Adrenal gland (tissue), 12 donors: ENCODE measurements around the gene PHKA1. TPM values are rescaled to one million over a fixed set of nuclear protein-coding genes. Genes with fewer than 3 reads are reported as not detected.

Experiments used
- DNase-seq, 7 donors: peaks; one replicate each; pipeline ENCODE4 v3.0.0-alpha.2; 2019 to 2020
- H3K27ac ChIP-seq, 5 donors: fragments of 200-600 bp; sonication (generic) in 4 of 5; 1 replicate in 3 of 5; 2 replicates in 2 of 5; pipeline versions ENCODE4 v1.5.1 to v1.8.0; 2016 to 2020; ENCODE audit warnings: mild to moderate bottlenecking in 1 of 5
- H3K27me3 ChIP-seq: fragments of 200-600 bp; 2 replicates; pipeline ENCODE4 v1.8.0; 2021
- H3K36me3 ChIP-seq, 2 donors: fragments of 200-600 bp; replicated peaks in 1 of 2; 1 replicate in 1 of 2; 2 replicates in 1 of 2; pipeline versions ENCODE4 v1.5.1 to v1.8.0; 2018 to 2022
- H3K4me1 ChIP-seq, 2 donors: fragments of 200-600 bp; replicated peaks in 1 of 2; 1 replicate in 1 of 2; 2 replicates in 1 of 2; pipeline versions ENCODE4 v1.5.1 to v1.8.0; 2018 to 2021
- H3K4me3 ChIP-seq, 4 donors: fragments of 200-600 bp; sonication (generic) in 3 of 4; one replicate each; pipeline ENCODE4 v1.5.1; 2016 to 2018
- H3K9me3 ChIP-seq, 3 donors: fragments of 200-600 bp; sonication (generic) in 1 of 3; replicated peaks in 1 of 3; 1 replicate in 2 of 3; 2 replicates in 1 of 3; pipeline versions ENCODE4 v1.5.1 to v1.8.0; 2016 to 2021
- POLR2A ChIP-seq, 2 donors: fragments of 450-650 bp; IDR thresholded peaks; one replicate each; pipeline ENCODE4 v1.6.1; 2017; ENCODE audit warnings: antibody characterized with exemption in 2 of 2, mild to moderate bottlenecking in 2 of 2, moderate library complexity in 1 of 2
- WGBS, 4 donors: extraction: QIAGEN DNeasy Blood & Tissue Kit in 2 of 4; methylation state at CpG; one replicate each; pipeline versions ENCODE4 v1.1.5 to v1.1.7; 2013 to 2017; 5-methylcytosine and 5-hydroxymethylcytosine counted together
- intact Hi-C, 2 donors: fragments of 100-400 bp; cut with DNase I; formaldehyde crosslinking; loops; one replicate each; pipeline versions ENCODE4 v1.14.1 to v1.15.0; 2022 to 2023
- polyA plus RNA-seq, 3 donors: library from polyadenylated mRNA; stranded (reverse); fragments of 200-250 nt in 2 of 3; fragments of 350-450 nt in 1 of 3; fragmentation: Illumina TruSeq in 1 of 3; extraction: RNeasy Lipid Tissue Mini Kit (QIAGEN cat#74804) in 1 of 3; gene quantifications; one replicate each; pipeline ENCODE4 v1.2.3, GENCODE V29; 2013 to 2014
- total RNA-seq, 9 donors: library from RNA; depleted of rRNA in 4 of 9; stranded (reverse); fragments of >200 nt in 4 of 9; fragments of 120-200 nt in 1 of 9; fragmentation: NEBNext Ultra II Directional in 1 of 9; extraction: Animal tissue kit (Norgen Biotek cat#: 25700) in 1 of 9; gene quantifications; one replicate each; pipeline versions ENCODE4 v1.1.0 to v1.2.4, GENCODE V29; 2013 to 2023
- TF ChIP-seq, protein P1 (sequence below), 6 experiments: fragments of 450-650 bp in 4 of 6; fragments of 200-600 bp in 2 of 6; sonication (generic) in 1 of 6; IDR thresholded peaks; 1 replicate in 5 of 6; 2 replicates in 1 of 6; pipeline versions ENCODE4 v1.5.1 to v1.8.0; 2016 to 2021; ENCODE audit warnings: antibody characterized with exemption in 6 of 6, mild to moderate bottlenecking in 2 of 6, moderate library complexity in 1 of 6
- donor health status: healthy with polysubstance abuse.
- donor health status: Bipolar disorder and iron deficiency.
- donor health status: DM: yes; HTN: yes; CAD: no.
- donor health status: DM: no; HTN: no; CAD: no.
- donor health status: DM: no; HTN: no; CAD: no.
- donor health status: DM: yes; HTN: yes; CAD: no.

Gene PHKA1
- total and polyA plus RNA-seq, 12 donors = 11.8 to 46.4 (median 32.5) TPM

DNA sequence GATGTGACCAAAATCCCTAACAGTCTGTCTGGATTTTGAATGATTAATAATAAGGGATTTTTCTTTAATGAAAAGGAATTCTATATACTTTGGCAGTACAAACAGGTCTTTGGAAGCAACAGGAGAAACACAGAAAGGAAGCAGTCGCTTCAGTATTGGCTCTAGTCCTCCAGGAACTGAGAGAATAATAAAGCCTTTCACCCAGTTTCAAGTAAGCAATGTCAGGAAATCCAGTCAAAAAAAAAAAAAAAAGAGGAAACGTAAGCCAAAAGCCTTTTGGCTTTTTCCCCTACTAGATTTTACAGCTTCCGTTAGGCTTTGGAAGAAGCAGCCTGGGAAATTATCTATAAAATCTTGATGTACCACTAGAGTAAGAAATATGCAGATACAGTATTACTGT lies 79.8 kb downstream of the PHKA1 start:
- 44 to 55% (median 47%) methylated on average over 3 of the region's 3 CpGs for whole genome bisulfite sequencing, 4 donors
- peaks cover 0 to 13% of the 10 kb centered on the region in 2 donors for H3K4me1 ChIP-seq
- H3K9me3 ChIP-seq = no peaks in the 10 kb centered on the region
- H3K36me3 ChIP-seq = peaks cover 0 to 5% of the 10 kb centered on the region in 2 donors
- no peak for TF ChIP-seq POLR2A (IDR thresholded peaks at IDR 0.05)
- TF ChIP-seq, protein P1, sequence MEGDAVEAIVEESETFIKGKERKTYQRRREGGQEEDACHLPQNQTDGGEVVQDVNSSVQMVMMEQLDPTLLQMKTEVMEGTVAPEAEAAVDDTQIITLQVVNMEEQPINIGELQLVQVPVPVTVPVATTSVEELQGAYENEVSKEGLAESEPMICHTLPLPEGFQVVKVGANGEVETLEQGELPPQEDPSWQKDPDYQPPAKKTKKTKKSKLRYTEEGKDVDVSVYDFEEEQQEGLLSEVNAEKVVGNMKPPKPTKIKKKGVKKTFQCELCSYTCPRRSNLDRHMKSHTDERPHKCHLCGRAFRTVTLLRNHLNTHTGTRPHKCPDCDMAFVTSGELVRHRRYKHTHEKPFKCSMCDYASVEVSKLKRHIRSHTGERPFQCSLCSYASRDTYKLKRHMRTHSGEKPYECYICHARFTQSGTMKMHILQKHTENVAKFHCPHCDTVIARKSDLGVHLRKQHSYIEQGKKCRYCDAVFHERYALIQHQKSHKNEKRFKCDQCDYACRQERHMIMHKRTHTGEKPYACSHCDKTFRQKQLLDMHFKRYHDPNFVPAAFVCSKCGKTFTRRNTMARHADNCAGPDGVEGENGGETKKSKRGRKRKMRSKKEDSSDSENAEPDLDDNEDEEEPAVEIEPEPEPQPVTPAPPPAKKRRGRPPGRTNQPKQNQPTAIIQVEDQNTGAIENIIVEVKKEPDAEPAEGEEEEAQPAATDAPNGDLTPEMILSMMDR (IDR thresholded peaks at IDR 0.05) = no peak
- no peak for DNase-seq
- H3K27ac ChIP-seq = peak overlapping the region in 1 of 5 donors; percentile 9
- no peak overlapping the region for H3K4me3 ChIP-seq
- no peaks in the 10 kb centered on the region for H3K27me3 ChIP-seq
- intact Hi-C loops = no loop called here

DNA sequence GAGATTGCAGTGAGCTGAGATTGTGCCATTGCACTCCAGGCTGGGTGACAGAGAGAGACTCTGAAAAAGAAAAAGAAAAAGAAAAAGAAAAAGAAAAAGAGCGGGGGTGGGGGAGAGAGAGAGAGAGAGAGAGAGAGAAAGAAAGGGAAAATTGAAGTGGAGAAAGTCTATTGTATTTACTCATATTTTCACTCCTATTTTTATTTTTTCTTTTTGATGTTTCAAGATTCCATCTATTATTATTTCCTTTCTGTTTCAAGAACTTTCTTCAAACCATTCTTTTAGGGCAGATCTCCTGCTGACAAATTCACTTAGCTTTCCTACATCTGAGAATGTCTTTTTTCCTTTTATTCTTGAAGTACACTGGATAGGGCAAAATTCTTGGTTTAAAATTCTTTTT lies 83.9 kb downstream of the PHKA1 start:
- Histone ChIP-seq H3K9me3 (no peaks in the 10 kb centered on the region), H3K4me1 (peaks cover 0 to 11% of the 10 kb centered on the region in 2 donors), H3K4me3 (no peak overlapping the region), H3K27ac (no peak overlapping the region), H3K27me3 (no peaks in the 10 kb centered on the region), H3K36me3 (peaks cover 0 to 5% of the 10 kb centered on the region in 2 donors)
- TF ChIP-seq POLR2A (IDR thresholded peaks at IDR 0.05) = no peak
- TF ChIP-seq, protein P1 (IDR thresholded peaks at IDR 0.05) = no peak
- no peak for DNase-seq
- intact Hi-C loops = no loop called here
- WGBS, 4 donors = 81 to 100% (median 92%) methylated on average over 1 of the region's 1 CpG

DNA sequence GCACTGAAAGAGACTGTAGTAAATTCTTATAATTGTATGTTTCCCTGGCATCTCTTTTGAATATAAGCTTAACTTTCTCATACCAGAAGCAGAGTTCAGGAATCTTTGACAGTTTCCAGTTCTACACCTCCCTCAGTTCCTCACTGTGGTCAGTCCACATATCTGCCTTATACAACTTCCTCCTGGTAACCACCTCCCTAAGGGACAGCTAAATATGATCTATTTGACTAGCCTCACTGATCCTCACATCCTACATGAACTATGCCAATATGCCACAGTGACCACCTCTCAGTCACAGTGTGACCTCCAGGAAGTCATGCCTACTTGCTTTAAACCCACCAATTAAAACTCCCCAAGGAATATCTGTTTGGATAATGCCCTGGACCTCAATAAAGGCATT lies 89.9 kb downstream of the PHKA1 start:
- no peaks in the 10 kb centered on the region for H3K9me3 ChIP-seq
- H3K4me3 ChIP-seq = no peak overlapping the region
- no peak for DNase-seq
- peaks cover 0 to 20% of the 10 kb centered on the region in 2 donors for H3K4me1 ChIP-seq
- H3K36me3 ChIP-seq = no peaks in the 10 kb centered on the region
- intact Hi-C loops = no loop called here
- H3K27me3 ChIP-seq = peaks cover 4% of the 10 kb centered on the region
- TF ChIP-seq, protein P1 (IDR thresholded peaks at IDR 0.05) = no peak
- no peak for TF ChIP-seq POLR2A (IDR thresholded peaks at IDR 0.05)
- H3K27ac ChIP-seq = no peak overlapping the region

DNA sequence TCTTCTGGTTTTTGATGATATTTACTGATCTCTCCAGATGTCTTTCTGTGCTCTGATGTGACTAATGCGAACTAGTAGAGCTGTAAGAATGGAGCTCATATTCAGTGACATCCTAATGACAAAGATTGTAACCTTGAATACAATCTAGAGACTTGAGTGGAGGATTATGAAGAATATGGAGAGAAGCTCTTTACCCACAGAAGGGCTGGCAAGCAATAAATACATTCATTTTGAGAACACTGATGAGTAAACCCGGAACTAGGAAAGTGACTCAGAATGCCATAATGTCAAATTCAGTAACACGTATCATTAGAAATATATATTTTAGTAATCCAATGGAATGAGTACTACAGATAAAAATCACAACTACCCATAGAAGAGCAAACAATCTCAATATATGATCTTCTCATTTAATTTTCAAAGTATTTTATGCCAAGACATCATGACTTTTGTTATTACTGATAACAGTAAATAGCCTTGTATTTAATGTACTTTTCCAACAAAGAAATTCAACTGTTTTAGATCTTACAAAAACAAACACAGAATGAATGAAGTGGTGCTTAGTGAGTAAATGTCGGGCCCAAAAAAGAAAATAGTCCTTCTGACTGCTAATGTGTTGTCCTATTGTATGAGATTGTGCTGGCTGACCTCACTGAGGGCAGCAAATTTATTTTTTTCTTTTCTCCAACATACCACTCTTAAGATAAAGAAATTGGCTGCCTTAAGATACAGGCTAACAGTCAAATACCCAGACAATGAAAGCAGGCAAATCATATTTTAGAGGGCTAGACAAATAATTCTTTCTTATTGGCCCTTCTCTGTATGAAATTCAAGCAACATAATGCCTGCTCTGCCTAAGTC lies 92.3 kb downstream of the PHKA1 start:
- DNase-seq = no peak
- H3K9me3 ChIP-seq = no peaks in the 10 kb centered on the region
- H3K4me3 ChIP-seq = no peak overlapping the region
- TF ChIP-seq, protein P1 (IDR thresholded peaks at IDR 0.05) = no peak
- TF ChIP-seq POLR2A (IDR thresholded peaks at IDR 0.05) = peak in 1 of 2 donors; percentile 22
- no peaks in the 10 kb centered on the region for H3K36me3 ChIP-seq
- WGBS, 4 donors = 33 to 47% (median 40%) methylated on average over 4 of the region's 4 CpGs
- peaks cover 4% of the 10 kb centered on the region for H3K27me3 ChIP-seq
- intact Hi-C loops = no loop called here
- H3K4me1 ChIP-seq = peaks cover 0 to 20% of the 10 kb centered on the region in 2 donors
- peak overlapping the region; percentile 62 to 88 (median 76) for H3K27ac ChIP-seq
